Dermis blood vessel endothelial cell (primary cell): ENCODE measurements around the gene CCDC93. TPM values are rescaled to one million over a fixed set of nuclear protein-coding genes. Genes with fewer than 3 reads are reported as not detected.

Experiments
- DNase-seq: peaks from one replicate; pipeline ENCODE4 v3.0.0; 2010
- total RNA-seq: library from RNA; depleted of rRNA; stranded (reverse); fragments of >200 nt; gene quantifications from 2 replicates; pipeline ENCODE4 v1.2.3, GENCODE V29; 2014

Gene CCDC93
- total RNA-seq, 1 donor from 2014 or later, result 37.6 TPM

DNA sequence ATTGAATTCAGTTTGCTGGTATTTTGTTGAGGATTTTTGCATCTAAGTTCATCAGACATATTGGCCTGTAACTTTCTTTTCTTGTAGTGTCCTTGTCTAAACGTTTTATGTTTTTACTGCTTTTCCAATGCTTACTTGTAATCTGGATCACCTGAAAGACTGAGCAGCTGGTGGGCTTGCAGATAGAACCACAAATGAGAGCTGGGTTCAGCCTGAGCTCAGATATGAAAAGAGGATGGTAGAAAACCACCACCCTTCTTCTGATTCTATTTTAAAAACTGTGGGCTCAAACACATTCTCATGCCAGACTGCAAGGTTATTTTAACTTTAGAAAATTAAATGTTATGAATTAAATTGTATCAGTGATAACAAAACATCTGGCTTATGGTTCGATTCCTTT, 128.6 kb downstream of the CCDC93 start:
- DNase-seq, result no peak

- DNase-seq, result no peak
Observed at GRCh38 chr2:117879003-117879402, 134.9 kb downstream of the CCDC93 start.

GRCh38 chr2:117875786-117876185, 138.1 kb downstream of the CCDC93 start:
- DNase-seq, result no peak

Other genes starting within 250 kb of the CCDC93 start
- 60.8 and 80.4 TPM in 2 replicates for gene DDX18, start 199.4 kb downstream of the CCDC93 start, total RNA-seq
- gene INSIG2, start 74.4 kb upstream of the CCDC93 start, total RNA-seq, result 15.5 and 22.9 TPM in 2 replicates